A673 (cell line): Measurements from ENCODE around the gene TPM3. TPM values are rescaled to one million over a fixed set of nuclear protein-coding genes. Genes with fewer than 3 reads are reported as not detected.

ENCODE experiments used
- BruUV-seq: library from RNA; stranded (reverse); fragments of 400-500 nt; replicated peaks from 2 replicates; lab custom pipeline; 2021; lab: Mats Ljungman, UMichigan
- CTCF ChIA-PET: fragments of 300-600 bp; sonication (Branson Sonifier 250); formaldehyde crosslinking; loops from one replicate; lab custom pipeline; 2022; ENCODE audit warnings: antibody characterized with exemption; lab: Charles Lee
- POLR2A ChIA-PET: fragments of 300-600 bp; sonication (Branson Sonifier 250); formaldehyde crosslinking; loops from one replicate; lab custom pipeline; 2022; ENCODE audit warnings: antibody characterized with exemption; ENCODE audit not compliant: low non-redundant PET; lab: Charles Lee
- DNase-seq: peaks from one replicate; pipeline ENCODE4 v3.0.0-alpha.2; 2015; ENCODE audit warnings: low spot score
- H3K27ac ChIP-seq: fragments of 200-600 bp; sonication (generic); 2 replicates; pipeline ENCODE4 v1.5.1; 2016; ENCODE audit warnings: mixed run types, low read depth, mild to moderate bottlenecking, mixed read lengths, antibody characterized with exemption, low read length; ENCODE audit not compliant: poor library complexity, severe bottlenecking
- H3K27me3 ChIP-seq: fragments of 200-600 bp; sonication (generic); replicated peaks from 2 replicates; pipeline ENCODE4 v1.6.1; 2017; ENCODE audit warnings: mixed run types, low read depth, mild to moderate bottlenecking, mixed read lengths, antibody characterized with exemption, low read length; ENCODE audit not compliant: insufficient read depth, poor library complexity
- H3K36me3 ChIP-seq: fragments of 200-600 bp; sonication (generic); 2 replicates; pipeline ENCODE4 v1.6.1; 2016; ENCODE audit warnings: mixed run types, mild to moderate bottlenecking, mixed read lengths, antibody characterized with exemption, low read length; ENCODE audit not compliant: insufficient read depth, poor library complexity, severe bottlenecking
- H3K4me1 ChIP-seq: fragments of 200-600 bp; sonication (generic); 2 replicates; pipeline ENCODE4 v1.6.1; 2017; ENCODE audit warnings: mixed run types, mild to moderate bottlenecking, mixed read lengths, antibody characterized with exemption, low read length; ENCODE audit not compliant: insufficient read depth, poor library complexity, severe bottlenecking
- H3K4me3 ChIP-seq: fragments of 200-600 bp; sonication (generic); 2 replicates; pipeline ENCODE4 v1.5.1; 2016; ENCODE audit warnings: low read depth, mixed run types, mild to moderate bottlenecking, mixed read lengths, low read length; ENCODE audit not compliant: poor library complexity, severe bottlenecking
- H3K9me3 ChIP-seq: fragments of 200-600 bp; sonication (generic); 2 replicates; pipeline ENCODE4 v1.6.1; 2016; ENCODE audit warnings: mixed run types, low read depth, mild to moderate bottlenecking, mixed read lengths, antibody characterized with exemption, low read length; ENCODE audit not compliant: poor library complexity, severe bottlenecking
- CTCF ChIP-seq: fragments of 300-800, 200-600 bp; sonication (generic); conservative IDR thresholded peaks from 2 replicates; pipeline ENCODE4 v1.5.1; 2017; ENCODE audit warnings: low read depth, mild to moderate bottlenecking, antibody characterized with exemption, low read length, moderate library complexity, mixed read lengths
- EZH2 ChIP-seq: fragments of 200-600 bp; sonication (generic); IDR thresholded peaks from 2 replicates; pipeline ENCODE4 v1.6.1; 2017; ENCODE audit warnings: borderline replicate concordance, low read depth, mild to moderate bottlenecking, mixed read lengths, antibody characterized with exemption, low read length; ENCODE audit not compliant: poor library complexity, severe bottlenecking
- intact Hi-C: fragments of 100-400 bp; cut with micrococcal nuclease; formaldehyde crosslinking; loops from one replicate; pipeline ENCODE4 v1.10.0; 2022; ENCODE audit not compliant: unreplicated experiment
- total RNA-seq: library from RNA; stranded (reverse); gene quantifications from 2 replicates; pipeline ENCODE4 v1.2.3, GENCODE V29; 2021

The TPM3 gene
- total RNA-seq, 1 experiment from 2014 or later: 746 TPM

GRCh38 chr1:154190550-154190949 is 1.4 kb downstream of the TPM3 start:
- no peaks in the 10 kb centered on the region for H3K4me1 ChIP-seq
- no peak overlapping the region for H3K4me3 ChIP-seq
- H3K27ac ChIP-seq: no peak overlapping the region
- no TSS peak for BruUV-seq
- CTCF ChIA-PET: no interaction called here
- POLR2A ChIA-PET: no interaction called here
- TF ChIP-seq EZH2 (no peak), CTCF (no peak)
- peaks cover 5% of the 10 kb centered on the region for H3K27me3 ChIP-seq
- DNase-seq: no peak
- intact Hi-C loops: no loop called here
- no peaks in the 10 kb centered on the region for H3K36me3 ChIP-seq
- H3K9me3 ChIP-seq: no peaks in the 10 kb centered on the region

GRCh38 chr1:154186852-154187501 is 4.9 kb downstream of the TPM3 start:
- POLR2A ChIA-PET: no interaction called here
- Histone ChIP-seq H3K36me3 (no peaks in the 10 kb centered on the region), H3K4me3 (no peak overlapping the region), H3K27ac (no peak overlapping the region), H3K27me3 (no peaks in the 10 kb centered on the region), H3K9me3 (no peaks in the 10 kb centered on the region), H3K4me1 (peaks cover 3% of the 10 kb centered on the region)
- CTCF ChIA-PET: interaction anchor here (0.8 kb wide), 1 partner anchor 148 kb away, joined by 3 read pairs; no protein-coding TSS in a partner anchor
- TF ChIP-seq EZH2 (no peak), CTCF (no peak)
- no peak for DNase-seq
- no TSS peak for BruUV-seq
- intact Hi-C loops: no loop called here

- H3K4me1 ChIP-seq: peaks cover 5% of the 10 kb centered on the region
- no peak overlapping the region for H3K4me3 ChIP-seq
- intact Hi-C loops: no loop called here
- no peaks in the 10 kb centered on the region for H3K27me3 ChIP-seq
- TF ChIP-seq EZH2 (no peak), CTCF (peak; percentile 58)
- no peaks in the 10 kb centered on the region for H3K36me3 ChIP-seq
- no peaks in the 10 kb centered on the region for H3K9me3 ChIP-seq
- ChIA-PET CTCF (no interaction called here), POLR2A (no interaction called here)
- DNase-seq: peak; percentile 70
- no peak overlapping the region for H3K27ac ChIP-seq
- BruUV-seq: no TSS peak
Measured at GRCh38 chr1:154186177-154186576, 5.7 kb downstream of the TPM3 start.
